K562 (cell line): Measurements from ENCODE around the gene NKAIN4.

Experiments
- HCFC1 ChIP-seq: IDR thresholded peaks from 2 replicates; pipeline ENCODE4 v1.6.1; 2012; ENCODE audit warnings: low read depth, low read length, improper control_type of control experiment
- POLR2A ChIP-seq: fragments of 450-650 bp; conservative IDR thresholded peaks from 2 replicates; pipeline ENCODE4 v1.6.1; 2016
- STAT6 ChIP-seq: sonication (generic); formaldehyde crosslinking; IDR thresholded peaks from 2 replicates; pipeline ENCODE4 v1.8.1; 2023; ENCODE audit warnings: mild to moderate bottlenecking, missing genetic modification reagents

GRCh38 chr20:63244468-63244867, 9.8 kb downstream of the NKAIN4 start:
- TF ChIP-seq STAT6 (CRISPR knock-in tag) = no peak
- no peak for TF ChIP-seq POLR2A
- no peak for TF ChIP-seq HCFC1
